ENCODE data around the gene ARX. TPM values are rescaled to one million over a fixed set of nuclear protein-coding genes. Genes with fewer than 3 reads are reported as not detected.

The ARX gene
- total RNA-seq, 2 donors from 2014 or later = 1.0 TPM; not detected in 1

GRCh38 chrX:25018682-25019081 is 2.9 kb upstream of the ARX start:
- Histone ChIP-seq H3K9me3 (no peaks in the 10 kb centered on the region), H3K4me3 (no peak overlapping the region), H3K36me3 (replicated peaks in 1 of 2; ENCODE audit: insufficient read depth in 1 of 2, low read depth in 2 of 2) (no peaks in the 10 kb centered on the region), H3K4me1 (peaks cover 15% of the 10 kb centered on the region), H3K27me3 (peaks cover 0 to 16% of the 10 kb centered on the region in 2 donors), H3K27ac (no peak overlapping the region)
- WGBS, 2 donors = 34 to 36% methylated on average over 3 of the region's 3 CpGs
- intact Hi-C loops (cut with DNase I) = no loop called here
- DNase-seq (no peak), ATAC-seq (no peak)
- no peak for TF ChIP-seq POLR2A (IDR thresholded peaks at IDR 0.05)
- TF ChIP-seq, protein P1, sequence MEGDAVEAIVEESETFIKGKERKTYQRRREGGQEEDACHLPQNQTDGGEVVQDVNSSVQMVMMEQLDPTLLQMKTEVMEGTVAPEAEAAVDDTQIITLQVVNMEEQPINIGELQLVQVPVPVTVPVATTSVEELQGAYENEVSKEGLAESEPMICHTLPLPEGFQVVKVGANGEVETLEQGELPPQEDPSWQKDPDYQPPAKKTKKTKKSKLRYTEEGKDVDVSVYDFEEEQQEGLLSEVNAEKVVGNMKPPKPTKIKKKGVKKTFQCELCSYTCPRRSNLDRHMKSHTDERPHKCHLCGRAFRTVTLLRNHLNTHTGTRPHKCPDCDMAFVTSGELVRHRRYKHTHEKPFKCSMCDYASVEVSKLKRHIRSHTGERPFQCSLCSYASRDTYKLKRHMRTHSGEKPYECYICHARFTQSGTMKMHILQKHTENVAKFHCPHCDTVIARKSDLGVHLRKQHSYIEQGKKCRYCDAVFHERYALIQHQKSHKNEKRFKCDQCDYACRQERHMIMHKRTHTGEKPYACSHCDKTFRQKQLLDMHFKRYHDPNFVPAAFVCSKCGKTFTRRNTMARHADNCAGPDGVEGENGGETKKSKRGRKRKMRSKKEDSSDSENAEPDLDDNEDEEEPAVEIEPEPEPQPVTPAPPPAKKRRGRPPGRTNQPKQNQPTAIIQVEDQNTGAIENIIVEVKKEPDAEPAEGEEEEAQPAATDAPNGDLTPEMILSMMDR (IDR thresholded peaks at IDR 0.05) = no peak

- Histone ChIP-seq H3K4me3 (no peak overlapping the region), H3K4me1 (peaks cover 19% of the 10 kb centered on the region), H3K27me3 (peaks cover 0 to 15% of the 10 kb centered on the region in 2 donors), H3K27ac (no peak overlapping the region), H3K9me3 (no peaks in the 10 kb centered on the region), H3K36me3 (replicated peaks in 1 of 2; ENCODE audit: insufficient read depth in 1 of 2, low read depth in 2 of 2) (no peaks in the 10 kb centered on the region)
- TF ChIP-seq, protein P1 (IDR thresholded peaks at IDR 0.05) = no peak
- TF ChIP-seq POLR2A (IDR thresholded peaks at IDR 0.05) = no peak
- DNase-seq (no peak), ATAC-seq (no peak)
- 1 to 6% methylated on average over 17 to 32 of the region's 32 CpGs for WGBS, 2 donors
- intact Hi-C loops (cut with DNase I) = no loop called here
These were observed 2.0 kb upstream of the ARX start for GRCh38 chrX:25017667-25018247.

DNA sequence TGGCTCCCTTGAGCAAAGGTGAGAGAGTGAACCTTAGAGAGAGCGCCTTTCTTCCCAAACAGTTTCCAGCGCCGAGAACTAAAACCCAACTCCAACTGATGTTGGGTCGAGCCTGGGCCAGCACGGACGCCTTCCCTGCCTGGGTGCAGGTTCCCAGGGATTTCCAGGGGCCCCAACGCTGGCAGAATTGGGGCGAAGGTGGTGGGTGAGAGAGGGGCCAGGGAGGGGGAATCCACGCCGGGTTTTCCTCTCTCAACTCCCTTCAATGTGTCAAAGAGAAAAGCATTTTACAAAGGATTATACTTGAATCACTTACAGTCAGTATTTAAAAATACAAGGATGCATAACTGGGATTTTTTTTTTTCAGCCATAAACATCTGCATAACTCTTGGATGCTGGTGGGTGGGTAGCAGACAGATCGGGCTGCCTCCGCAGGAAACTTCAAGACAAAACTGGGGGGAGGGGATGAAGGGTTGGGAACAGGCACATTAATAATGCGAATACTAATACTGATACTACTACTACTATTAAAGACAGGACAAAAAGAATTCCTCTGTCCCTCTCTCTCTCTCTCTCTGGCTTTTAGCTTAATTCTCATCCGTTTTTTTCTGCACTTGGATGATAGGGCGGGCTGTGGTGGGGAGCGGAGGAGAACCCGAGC is 1.3 kb upstream of the ARX start:
- no peak for ATAC-seq
- H3K4me3 ChIP-seq = no peak overlapping the region
- 12 to 13% methylated on average over 9 to 10 of the region's 17 CpGs for WGBS, 2 donors
- peaks cover 0 to 12% of the 10 kb centered on the region in 2 donors for H3K27me3 ChIP-seq
- no peak overlapping the region for H3K27ac ChIP-seq
- H3K4me1 ChIP-seq = peaks cover 23% of the 10 kb centered on the region
- H3K36me3 ChIP-seq (replicated peaks in 1 of 2; ENCODE audit: insufficient read depth in 1 of 2, low read depth in 2 of 2) = no peaks in the 10 kb centered on the region
- TF ChIP-seq POLR2A (IDR thresholded peaks at IDR 0.05) = no peak
- TF ChIP-seq, protein P1 (IDR thresholded peaks at IDR 0.05) = no peak
- no peak for DNase-seq
- no peaks in the 10 kb centered on the region for H3K9me3 ChIP-seq
- intact Hi-C loops (cut with DNase I) = no loop called here

DNA sequence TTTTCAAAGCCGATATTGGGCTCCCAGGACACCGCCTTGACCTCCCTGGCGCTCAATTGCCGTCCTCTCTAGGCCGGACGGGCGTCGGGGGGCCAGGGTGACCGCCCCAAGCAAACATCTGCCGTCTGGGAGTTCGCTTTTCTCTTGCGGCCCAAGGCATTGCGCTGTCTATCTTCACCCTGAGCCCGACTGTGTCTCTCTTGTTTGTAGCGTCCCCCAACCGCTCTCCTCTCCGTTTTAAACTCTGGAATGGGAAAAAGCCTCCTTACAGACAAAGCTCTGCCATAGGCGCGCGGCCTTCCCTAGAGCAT is 551 bp upstream of the ARX start:
- ATAC-seq (no peak), DNase-seq (no peak)
- Histone ChIP-seq H3K27me3 (peaks cover 0 to 12% of the 10 kb centered on the region in 2 donors), H3K9me3 (no peaks in the 10 kb centered on the region), H3K36me3 (replicated peaks in 1 of 2; ENCODE audit: insufficient read depth in 1 of 2, low read depth in 2 of 2) (no peaks in the 10 kb centered on the region), H3K4me1 (peaks cover 23% of the 10 kb centered on the region), H3K4me3 (no peak overlapping the region), H3K27ac (no peak overlapping the region)
- intact Hi-C loops (cut with DNase I) = no loop called here
- whole genome bisulfite sequencing, 2 donors = 21 to 37% methylated on average over 7 to 19 of the region's 20 CpGs
- TF ChIP-seq, protein P1 (IDR thresholded peaks at IDR 0.05) = no peak
- TF ChIP-seq POLR2A (IDR thresholded peaks at IDR 0.05) = no peak

- DNase-seq (no peak), ATAC-seq (no peak)
- H3K36me3 ChIP-seq (replicated peaks in 1 of 2; ENCODE audit: insufficient read depth in 1 of 2, low read depth in 2 of 2) = no peaks in the 10 kb centered on the region
- peaks cover 0 to 4% of the 10 kb centered on the region in 2 donors for H3K27me3 ChIP-seq
- no peaks in the 10 kb centered on the region for H3K9me3 ChIP-seq
- H3K4me1 ChIP-seq = peaks cover 11% of the 10 kb centered on the region
- intact Hi-C loops (cut with DNase I) = no loop called here
- 22 to 34% methylated on average over 17 to 18 of the region's 19 CpGs for WGBS, 2 donors
- no peak overlapping the region for H3K27ac ChIP-seq
- no peak overlapping the region for H3K4me3 ChIP-seq
- no peak for TF ChIP-seq POLR2A (IDR thresholded peaks at IDR 0.05)
- TF ChIP-seq, protein P1 (IDR thresholded peaks at IDR 0.05) = no peak
These were observed 1.4 kb downstream of the ARX start for GRCh38 chrX:25014366-25014838.

Data from body of pancreas (tissue), 4 donors.